Measurements from ENCODE around the gene POLDIP2.

Gene POLDIP2

GRCh38 chr17:28317099-28317965 is 40.0 kb downstream of the POLDIP2 start:
- DNase-seq (ENCODE audit: low read depth) = no peak

- DNase-seq (ENCODE audit: low read depth) = no peak
These were observed 41.3 kb downstream of the POLDIP2 start for GRCh38 chr17:28315846-28316705.

DNA sequence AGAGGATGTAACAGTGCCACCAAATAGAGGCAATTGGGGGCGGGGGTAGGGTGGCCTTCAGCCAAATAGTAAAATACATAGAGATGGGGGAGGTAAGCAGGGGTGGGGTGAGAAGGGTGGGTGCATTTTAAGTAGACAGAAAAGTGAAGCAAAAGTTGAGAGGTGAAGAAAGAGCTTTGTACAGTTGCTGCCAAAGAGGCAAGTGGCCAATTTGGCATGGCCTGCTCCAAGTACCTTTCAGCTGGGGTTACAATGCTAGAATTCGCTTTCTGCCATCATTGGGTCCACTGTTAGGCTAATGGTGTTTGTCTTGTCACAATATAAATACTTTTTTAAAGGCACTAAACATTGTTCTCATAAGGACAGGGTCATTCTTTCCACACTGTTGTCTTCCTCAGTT is 43.5 kb downstream of the POLDIP2 start:
- DNase-seq (ENCODE audit: low read depth) = no peak

- DNase-seq (ENCODE audit: low read depth) = no peak
These were observed 50.3 kb downstream of the POLDIP2 start for GRCh38 chr17:28306954-28307401.

- no peak for DNase-seq (ENCODE audit: low read depth)
These were observed 58.9 kb downstream of the POLDIP2 start for GRCh38 chr17:28298449-28298848.
